A549 (cell line): ENCODE data around the gene ENTREP1.

Experiments used
- CHD2 ChIP-seq: fragments of 150-350 bp; IDR thresholded peaks from 2 replicates; pipeline ENCODE4 v1.6.1; 2014; ENCODE audit warnings: low read length; ENCODE audit not compliant: partially characterized antibody
- CTCF ChIP-seq: fragments of >200 bp; sonication (Bioruptor Twin); formaldehyde crosslinking; IDR thresholded peaks from 3 replicates; pipeline ENCODE4 v1.5.1; 2016
- EP300 ChIP-seq, 2 experiments: fragments of >200 bp; sonication (Bioruptor Twin); formaldehyde crosslinking; IDR thresholded peaks; 2 replicates in 1 of 2; 3 replicates in 1 of 2; pipeline ENCODE4 v1.6.1; 2016 to 2017
- MYC ChIP-seq: IDR thresholded peaks from 2 replicates; pipeline ENCODE4 v1.6.1; 2012; ENCODE audit warnings: mild to moderate bottlenecking, inconsistent platforms, low read length, improper control_type of control experiment, borderline replicate concordance
- PBX3 ChIP-seq: IDR thresholded peaks from 2 replicates; pipeline ENCODE4 v1.6.1; 2012
- PHF8 ChIP-seq: fragments of 200-600 bp; sonication (generic); IDR thresholded peaks from 2 replicates; pipeline ENCODE4 v1.6.1; 2016; ENCODE audit warnings: low read depth, mild to moderate bottlenecking, antibody characterized with exemption, moderate library complexity, borderline replicate concordance
- POLR2A ChIP-seq: IDR thresholded peaks from 2 replicates; pipeline ENCODE4 v1.6.1; 2012; ENCODE audit warnings: mild to moderate bottlenecking, low read length
- RNF2 ChIP-seq: fragments of 200-600 bp; sonication (generic); IDR thresholded peaks from 2 replicates; pipeline ENCODE4 v1.6.1; 2016; ENCODE audit warnings: low read depth, mild to moderate bottlenecking, antibody characterized with exemption, moderate library complexity, borderline replicate concordance
- TF ChIP-seq, protein P1 (sequence below): IDR thresholded peaks from 2 replicates; pipeline ENCODE4 v1.6.1; 2012
- TF ChIP-seq, protein P2 (sequence below): fragments of 200-600 bp; sonication (generic); IDR thresholded peaks from 2 replicates; pipeline ENCODE4 v1.6.1; 2016; ENCODE audit warnings: antibody characterized with exemption, mild to moderate bottlenecking, moderate library complexity
- TF ChIP-seq, protein P3 (sequence below): fragments of 150-350 bp; IDR thresholded peaks from 2 replicates; pipeline ENCODE4 v1.6.1; 2014; ENCODE audit warnings: low read depth, mild to moderate bottlenecking, low read length

DNA sequence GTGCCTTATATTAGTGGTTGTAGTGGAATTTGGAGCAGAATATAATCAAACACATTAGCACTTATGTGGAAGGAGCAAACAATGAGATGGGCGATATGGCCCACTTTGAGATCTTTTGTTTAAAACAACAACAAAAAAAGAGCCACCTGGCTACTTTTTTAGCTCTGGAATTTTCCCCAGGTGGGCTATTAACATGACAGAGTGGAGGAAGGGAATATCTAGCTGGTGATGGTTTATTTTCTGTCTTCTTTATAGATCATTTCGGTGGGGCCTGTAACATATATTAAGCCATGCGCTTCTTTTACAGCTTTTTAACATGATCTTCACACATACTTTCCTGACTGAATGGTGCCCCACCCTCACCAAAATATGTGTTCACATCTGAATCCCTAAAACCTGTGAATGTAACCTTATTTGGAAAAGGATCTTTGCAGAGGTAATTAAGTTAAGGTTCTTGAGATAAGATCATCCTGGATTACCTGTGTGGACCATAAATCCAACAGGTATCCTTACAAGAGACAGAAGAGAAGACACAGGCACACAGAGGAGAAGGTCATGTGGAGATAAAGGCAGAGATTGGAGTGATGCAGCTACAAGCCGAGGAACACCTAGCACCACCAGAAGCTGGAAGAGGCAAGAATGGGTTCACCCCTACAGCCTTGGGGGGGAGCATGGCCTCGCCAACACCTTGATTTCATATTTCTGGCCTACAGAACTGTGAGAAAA is 16.6 kb upstream of the ENTREP1 start:
- no peak for TF ChIP-seq CTCF
- no peak for TF ChIP-seq PHF8
- TF ChIP-seq, protein P1, sequence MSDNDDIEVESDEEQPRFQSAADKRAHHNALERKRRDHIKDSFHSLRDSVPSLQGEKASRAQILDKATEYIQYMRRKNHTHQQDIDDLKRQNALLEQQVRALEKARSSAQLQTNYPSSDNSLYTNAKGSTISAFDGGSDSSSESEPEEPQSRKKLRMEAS = no peak
- no peak for TF ChIP-seq MYC
- TF ChIP-seq RNF2 = no peak
- no peak for TF ChIP-seq POLR2A
- TF ChIP-seq, protein P2, sequence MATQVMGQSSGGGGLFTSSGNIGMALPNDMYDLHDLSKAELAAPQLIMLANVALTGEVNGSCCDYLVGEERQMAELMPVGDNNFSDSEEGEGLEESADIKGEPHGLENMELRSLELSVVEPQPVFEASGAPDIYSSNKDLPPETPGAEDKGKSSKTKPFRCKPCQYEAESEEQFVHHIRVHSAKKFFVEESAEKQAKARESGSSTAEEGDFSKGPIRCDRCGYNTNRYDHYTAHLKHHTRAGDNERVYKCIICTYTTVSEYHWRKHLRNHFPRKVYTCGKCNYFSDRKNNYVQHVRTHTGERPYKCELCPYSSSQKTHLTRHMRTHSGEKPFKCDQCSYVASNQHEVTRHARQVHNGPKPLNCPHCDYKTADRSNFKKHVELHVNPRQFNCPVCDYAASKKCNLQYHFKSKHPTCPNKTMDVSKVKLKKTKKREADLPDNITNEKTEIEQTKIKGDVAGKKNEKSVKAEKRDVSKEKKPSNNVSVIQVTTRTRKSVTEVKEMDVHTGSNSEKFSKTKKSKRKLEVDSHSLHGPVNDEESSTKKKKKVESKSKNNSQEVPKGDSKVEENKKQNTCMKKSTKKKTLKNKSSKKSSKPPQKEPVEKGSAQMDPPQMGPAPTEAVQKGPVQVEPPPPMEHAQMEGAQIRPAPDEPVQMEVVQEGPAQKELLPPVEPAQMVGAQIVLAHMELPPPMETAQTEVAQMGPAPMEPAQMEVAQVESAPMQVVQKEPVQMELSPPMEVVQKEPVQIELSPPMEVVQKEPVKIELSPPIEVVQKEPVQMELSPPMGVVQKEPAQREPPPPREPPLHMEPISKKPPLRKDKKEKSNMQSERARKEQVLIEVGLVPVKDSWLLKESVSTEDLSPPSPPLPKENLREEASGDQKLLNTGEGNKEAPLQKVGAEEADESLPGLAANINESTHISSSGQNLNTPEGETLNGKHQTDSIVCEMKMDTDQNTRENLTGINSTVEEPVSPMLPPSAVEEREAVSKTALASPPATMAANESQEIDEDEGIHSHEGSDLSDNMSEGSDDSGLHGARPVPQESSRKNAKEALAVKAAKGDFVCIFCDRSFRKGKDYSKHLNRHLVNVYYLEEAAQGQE = no peak
- no peak for TF ChIP-seq PBX3
- TF ChIP-seq EP300 (IDR thresholded peaks at IDR 0.05) = no peak
- TF ChIP-seq, protein P3, sequence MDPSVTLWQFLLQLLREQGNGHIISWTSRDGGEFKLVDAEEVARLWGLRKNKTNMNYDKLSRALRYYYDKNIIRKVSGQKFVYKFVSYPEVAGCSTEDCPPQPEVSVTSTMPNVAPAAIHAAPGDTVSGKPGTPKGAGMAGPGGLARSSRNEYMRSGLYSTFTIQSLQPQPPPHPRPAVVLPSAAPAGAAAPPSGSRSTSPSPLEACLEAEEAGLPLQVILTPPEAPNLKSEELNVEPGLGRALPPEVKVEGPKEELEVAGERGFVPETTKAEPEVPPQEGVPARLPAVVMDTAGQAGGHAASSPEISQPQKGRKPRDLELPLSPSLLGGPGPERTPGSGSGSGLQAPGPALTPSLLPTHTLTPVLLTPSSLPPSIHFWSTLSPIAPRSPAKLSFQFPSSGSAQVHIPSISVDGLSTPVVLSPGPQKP = no peak
- no peak for TF ChIP-seq CHD2
